Large intestine (tissue), 3 donors: ENCODE results near the gene CELF5. TPM values are rescaled to one million over a fixed set of nuclear protein-coding genes. Genes with fewer than 3 reads are reported as not detected.
"Not testable (repeated sequence)": the region's sequence is repeated elsewhere in the genome, so short reads cannot be mapped to it uniquely, and the experiment has no call there.

ENCODE experiments used
- DNase-seq, 2 donors: peaks; one replicate each; pipeline versions ENCODE4 v3.0.0 to v3.0.0-alpha.2; 2013
- H3K27ac ChIP-seq: one replicate; pipeline ENCODE4 v1.5.1; 2013; ENCODE audit warnings: low read length
- H3K27me3 ChIP-seq: 2 replicates; pipeline ENCODE4 v1.6.1; 2013; ENCODE audit warnings: low read length; ENCODE audit not compliant: control insufficient read depth, insufficient read depth
- H3K36me3 ChIP-seq: 2 replicates; pipeline ENCODE4 v1.6.1; 2013; ENCODE audit warnings: low read length; ENCODE audit not compliant: control insufficient read depth, insufficient read depth
- H3K4me1 ChIP-seq: one replicate; pipeline ENCODE4 v1.6.1; 2013; ENCODE audit warnings: low read length; ENCODE audit not compliant: control insufficient read depth, insufficient read depth
- H3K4me3 ChIP-seq: one replicate; pipeline ENCODE4 v1.5.1; 2013; ENCODE audit warnings: low read length
- H3K9me3 ChIP-seq: one replicate; pipeline ENCODE4 v1.6.1; 2013; ENCODE audit warnings: mild to moderate bottlenecking, low read depth, low read length, moderate library complexity; ENCODE audit not compliant: control insufficient read depth
- WGBS: methylation state at CpG from one replicate; pipeline ENCODE4 v1.1.5; 2013; ENCODE audit warnings: low lambda C conversion rate; ENCODE audit not compliant: insufficient coverage; 5-methylcytosine and 5-hydroxymethylcytosine counted together
- polyA plus RNA-seq: library from polyadenylated mRNA; unstranded; fragments of 120-200 nt; gene quantifications from one replicate; pipeline ENCODE4 v1.2.1, GENCODE V29; 2013

CELF5 gene
- polyA plus RNA-seq, 1 donor, result 3.1 TPM

DNA sequence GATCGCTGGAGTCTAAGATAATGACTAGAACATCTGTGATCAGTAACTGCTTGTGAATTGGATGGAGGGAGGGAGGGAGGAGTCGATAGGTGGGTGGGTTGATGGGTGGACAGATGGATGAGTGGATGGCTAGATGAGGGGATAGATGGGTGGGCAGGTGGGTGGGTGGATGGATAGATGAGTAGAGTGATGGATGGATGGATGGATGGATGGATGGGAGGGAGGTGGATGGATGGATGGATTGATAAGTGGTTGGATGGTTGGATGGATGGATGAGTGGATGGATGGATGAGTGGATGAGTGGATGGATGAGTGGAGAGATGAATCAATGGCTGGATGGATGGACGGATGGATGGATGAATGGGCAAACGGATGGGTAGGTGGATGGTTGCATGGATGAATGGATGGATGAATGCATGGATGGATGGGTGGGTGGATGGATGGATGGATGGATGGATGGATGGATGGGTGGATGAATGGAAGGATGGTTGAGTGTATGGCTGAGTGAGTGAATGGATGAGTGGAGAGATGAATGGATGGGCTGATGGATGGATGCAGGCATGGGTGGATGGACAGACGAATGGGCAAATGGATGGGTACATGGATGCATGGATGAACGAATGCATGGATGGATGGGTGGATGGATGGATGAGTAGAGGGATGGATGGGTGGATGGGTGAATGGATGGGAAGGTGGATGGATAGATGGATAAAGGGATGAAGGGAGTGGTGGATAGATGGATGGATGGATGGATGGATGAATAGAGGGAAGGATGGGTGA is 97.9 kb downstream of the CELF5 start:
- Histone ChIP-seq H3K4me1 (no peaks in the 10 kb centered on the region), H3K27ac (no peak overlapping the region), H3K36me3 (no peaks in the 10 kb centered on the region), H3K4me3 (no peak overlapping the region), H3K9me3 (no peaks in the 10 kb centered on the region), H3K27me3 (no peaks in the 10 kb centered on the region)
- no peak for DNase-seq
- 86% methylated on average over 5 of the region's 6 CpGs for WGBS

- H3K4me1 ChIP-seq, result no peaks in the 10 kb centered on the region
- no peaks in the 10 kb centered on the region for H3K9me3 ChIP-seq
- no peak overlapping the region for H3K4me3 ChIP-seq
- H3K36me3 ChIP-seq, result no peaks in the 10 kb centered on the region
- WGBS, result no CpG with 5 or more reads among the region's 2 CpGs
- DNase-seq, result no peak
- H3K27me3 ChIP-seq, result no peaks in the 10 kb centered on the region
- H3K27ac ChIP-seq, result no peak overlapping the region
Measured at GRCh38 chr19:3323026-3323425, 98.6 kb downstream of the CELF5 start.

- no peaks in the 10 kb centered on the region for H3K9me3 ChIP-seq
- H3K4me1 ChIP-seq, result no peaks in the 10 kb centered on the region
- no peak for DNase-seq
- H3K27ac ChIP-seq, result no peak overlapping the region
- no peaks in the 10 kb centered on the region for H3K36me3 ChIP-seq
- no peak overlapping the region for H3K4me3 ChIP-seq
- no peaks in the 10 kb centered on the region for H3K27me3 ChIP-seq
- no CpG with 5 or more reads among the region's 2 CpGs for WGBS
Measured at GRCh38 chr19:3323658-3324057, 99.2 kb downstream of the CELF5 start.

- H3K27me3 ChIP-seq, result no peaks in the 10 kb centered on the region
- DNase-seq, result no peak
- H3K27ac ChIP-seq, result no peak overlapping the region
- no peaks in the 10 kb centered on the region for H3K36me3 ChIP-seq
- H3K4me3 ChIP-seq, result no peak overlapping the region
- no peaks in the 10 kb centered on the region for H3K9me3 ChIP-seq
- WGBS, result no CpG with 5 or more reads among the region's 5 CpGs
- H3K4me1 ChIP-seq, result no peaks in the 10 kb centered on the region
Measured at GRCh38 chr19:3324405-3324856, 100.0 kb downstream of the CELF5 start.

DNA sequence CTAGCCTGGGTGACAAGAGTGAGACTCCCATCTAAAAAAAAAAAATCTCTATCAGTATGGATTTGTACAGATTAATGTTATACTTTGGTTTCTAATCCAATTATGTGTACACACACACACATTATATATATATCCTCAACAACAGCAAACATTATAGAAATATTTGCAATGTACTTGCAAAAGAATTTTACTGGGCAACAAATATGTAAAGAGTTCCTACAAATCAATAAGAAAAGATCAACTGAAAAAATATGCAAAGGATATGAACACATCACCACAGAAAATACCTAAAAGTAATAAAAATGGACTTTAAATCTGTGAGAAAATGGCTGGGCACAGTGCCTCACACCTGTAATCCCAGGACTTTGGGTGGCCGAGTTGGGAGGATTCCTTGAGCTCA is 101.0 kb downstream of the CELF5 start:
- no peak overlapping the region for H3K27ac ChIP-seq
- no peaks in the 10 kb centered on the region for H3K9me3 ChIP-seq
- DNase-seq, result no peak
- peaks cover 2% of the 10 kb centered on the region for H3K27me3 ChIP-seq
- no peaks in the 10 kb centered on the region for H3K36me3 ChIP-seq
- H3K4me1 ChIP-seq, result no peaks in the 10 kb centered on the region
- no CpG with 5 or more reads among the region's 1 CpG for WGBS
- no peak overlapping the region for H3K4me3 ChIP-seq

- Histone ChIP-seq H3K36me3 (no peaks in the 10 kb centered on the region), H3K4me3 (no peak overlapping the region), H3K27ac (no peak overlapping the region), H3K9me3 (no peaks in the 10 kb centered on the region), H3K27me3 (peaks cover 4% of the 10 kb centered on the region), H3K4me1 (no peaks in the 10 kb centered on the region)
- 80% methylated on average over 2 of the region's 3 CpGs for WGBS
- no peak for DNase-seq
Measured at GRCh38 chr19:3328743-3329142, 104.3 kb downstream of the CELF5 start.

DNA sequence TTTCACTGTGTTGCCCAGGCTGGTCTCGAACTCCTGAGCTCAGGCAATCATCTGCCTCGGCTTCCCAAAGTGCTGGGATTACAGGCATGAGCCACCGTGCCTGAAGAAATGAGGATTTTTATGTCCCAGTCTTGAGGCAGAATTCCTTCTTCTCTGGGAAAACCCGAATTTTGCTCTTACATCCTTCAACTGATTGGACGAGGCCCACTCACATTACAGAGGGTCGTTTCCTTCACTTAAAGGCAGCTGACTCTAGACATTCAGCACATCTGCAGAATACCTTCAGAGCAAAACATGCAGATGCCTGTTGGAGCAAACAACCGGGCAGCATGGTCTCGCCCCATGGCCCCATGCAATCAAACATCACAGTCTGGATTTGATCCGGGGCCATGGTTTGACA is 105.6 kb downstream of the CELF5 start:
- DNase-seq, result no peak
- H3K4me3 ChIP-seq, result no peak overlapping the region
- WGBS, result 80% methylated on average over 1 of the region's 9 CpGs
- H3K27ac ChIP-seq, result no peak overlapping the region
- H3K9me3 ChIP-seq, result no peaks in the 10 kb centered on the region
- H3K36me3 ChIP-seq, result no peaks in the 10 kb centered on the region
- H3K27me3 ChIP-seq, result peaks cover 4% of the 10 kb centered on the region
- H3K4me1 ChIP-seq, result no peaks in the 10 kb centered on the region

GRCh38 chr19:3332232-3332631 is 107.8 kb downstream of the CELF5 start:
- not testable (repeated sequence) for H3K4me1 ChIP-seq, DNase-seq, H3K27ac ChIP-seq, H3K36me3 ChIP-seq, H3K27me3 ChIP-seq, H3K4me3 ChIP-seq, H3K9me3 ChIP-seq
- no CpG with 5 or more reads among the region's 1 CpG for WGBS

GRCh38 chr19:3333020-3333583 is 108.6 kb downstream of the CELF5 start:
- Histone ChIP-seq H3K9me3 (no peaks in the 10 kb centered on the region), H3K36me3 (no peaks in the 10 kb centered on the region), H3K27me3 (peaks cover 8% of the 10 kb centered on the region), H3K27ac (no peak overlapping the region), H3K4me1 (no peaks in the 10 kb centered on the region), H3K4me3 (no peak overlapping the region)
- no CpG with 5 or more reads among the region's 4 CpGs for WGBS
- no peak for DNase-seq

GRCh38 chr19:3333662-3334061 is 109.2 kb downstream of the CELF5 start:
- no peak overlapping the region for H3K27ac ChIP-seq
- H3K9me3 ChIP-seq, result no peaks in the 10 kb centered on the region
- DNase-seq, result no peak
- no CpG with 5 or more reads among the region's 8 CpGs for WGBS
- H3K36me3 ChIP-seq, result no peaks in the 10 kb centered on the region
- H3K4me3 ChIP-seq, result no peak overlapping the region
- H3K4me1 ChIP-seq, result no peaks in the 10 kb centered on the region
- peaks cover 8% of the 10 kb centered on the region for H3K27me3 ChIP-seq
